Measurements from ENCODE around the gene KATNB1. TPM values are rescaled to one million over a fixed set of nuclear protein-coding genes. Genes with fewer than 3 reads are reported as not detected.

KATNB1 gene
- total and polyA plus RNA-seq, 10 donors: 10.6 to 23.1 (median 17.0) TPM

DNA sequence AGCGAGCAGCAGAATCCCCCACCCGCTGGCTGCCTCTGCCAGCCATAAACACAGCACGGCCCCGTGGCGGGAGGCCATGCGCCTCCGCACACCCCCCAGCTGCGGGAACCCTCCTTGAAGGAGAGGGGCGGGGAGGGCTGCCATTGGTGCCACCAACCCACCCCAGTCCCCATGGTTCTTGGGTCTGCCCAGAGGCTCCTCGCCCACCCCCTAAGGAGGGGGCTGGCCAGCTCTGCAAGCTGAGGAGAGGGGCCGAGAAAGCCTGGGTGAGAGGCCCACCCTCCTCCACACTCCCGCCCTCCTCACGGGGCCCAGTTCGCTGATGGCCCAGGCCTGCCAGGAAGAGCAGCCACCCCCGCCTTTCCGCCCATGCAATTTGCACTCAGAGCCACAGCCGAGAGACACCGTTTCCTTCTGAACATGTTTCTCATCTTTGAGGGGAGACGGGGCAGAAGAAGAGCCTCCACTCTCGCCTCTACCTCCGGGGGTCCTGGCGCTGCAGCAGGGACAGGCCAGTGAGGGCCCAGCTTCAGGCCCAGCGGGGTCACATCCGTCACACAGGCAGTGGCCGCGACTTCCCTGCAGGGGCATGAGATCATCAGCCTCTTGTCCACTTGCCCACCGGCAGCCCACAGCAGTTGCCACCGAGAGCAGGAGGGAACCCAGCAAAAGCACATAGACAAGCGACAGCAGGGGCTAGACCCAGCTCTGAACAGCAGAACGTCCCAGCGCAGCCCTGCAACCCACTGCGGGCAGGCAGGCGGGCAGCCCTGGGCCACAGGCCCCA is 23.0 kb downstream of the KATNB1 start:
- intact Hi-C loops (cut with DNase I; ENCODE audit: low total_unique reads): loop anchor here (10.0 kb wide), 2 partner anchors 106 to 246 kb away; partner anchors contain the start of genes USB1 and ZNF319
- WGBS, 5 donors: 81 to 87% (median 83%) methylated on average over 24 to 33 of the region's 33 CpGs
- Histone ChIP-seq H3K9me3 (no peaks in the 10 kb centered on the region), H3K36me3 (peaks cover 0 to 98% (median 14%) of the 10 kb centered on the region in 6 donors), H3K27ac (peak overlapping the region in 3 of 8 donors; percentile 13 to 51 (median 42)), H3K27me3 (replicated peaks in 1 of 7) (no peaks in the 10 kb centered on the region), H3K4me3 (no peak overlapping the region), H3K4me1 (peaks cover 0 to 22% (median 7%) of the 10 kb centered on the region in 6 donors)
- no peak for DNase-seq
- TF ChIP-seq POLR2A (IDR thresholded peaks at IDR 0.05) (no peak), POLR2AphosphoS5 (IDR thresholded peaks at IDR 0.05) (peak in 1 of 3 donors; percentile 26)

DNA sequence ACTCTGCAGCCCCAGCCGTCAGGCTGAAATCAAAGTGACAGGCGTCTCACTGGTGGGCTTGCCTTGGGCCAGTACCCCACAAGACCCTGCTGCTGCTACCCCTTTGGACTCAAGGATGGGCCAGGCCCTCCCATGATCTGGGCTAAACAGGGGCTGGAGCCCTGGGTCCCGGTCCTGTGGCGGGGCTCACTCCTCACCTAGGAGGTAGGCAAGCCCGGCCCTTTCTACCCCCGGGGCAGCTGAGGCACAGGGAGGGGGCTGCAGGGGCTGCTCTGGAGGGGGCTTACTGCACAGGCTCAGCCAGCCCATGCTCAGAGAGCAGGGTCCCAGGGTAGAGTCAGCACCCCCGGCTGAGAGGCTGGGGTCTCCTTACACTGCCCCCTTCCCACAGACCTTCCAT is 23.6 kb downstream of the KATNB1 start:
- no peaks in the 10 kb centered on the region for H3K9me3 ChIP-seq
- H3K4me1 ChIP-seq: peaks cover 0 to 22% (median 7%) of the 10 kb centered on the region in 6 donors
- no peak overlapping the region for H3K4me3 ChIP-seq
- H3K27me3 ChIP-seq (replicated peaks in 1 of 7): no peaks in the 10 kb centered on the region
- 78 to 91% (median 90%) methylated on average over 3 to 7 of the region's 7 CpGs for WGBS, 5 donors
- H3K27ac ChIP-seq: peak overlapping the region in 3 of 8 donors; percentile 13 to 51 (median 42)
- DNase-seq: no peak
- TF ChIP-seq POLR2A (IDR thresholded peaks at IDR 0.05) (no peak), POLR2AphosphoS5 (IDR thresholded peaks at IDR 0.05) (no peak)
- TF ChIP-seq, protein P1, sequence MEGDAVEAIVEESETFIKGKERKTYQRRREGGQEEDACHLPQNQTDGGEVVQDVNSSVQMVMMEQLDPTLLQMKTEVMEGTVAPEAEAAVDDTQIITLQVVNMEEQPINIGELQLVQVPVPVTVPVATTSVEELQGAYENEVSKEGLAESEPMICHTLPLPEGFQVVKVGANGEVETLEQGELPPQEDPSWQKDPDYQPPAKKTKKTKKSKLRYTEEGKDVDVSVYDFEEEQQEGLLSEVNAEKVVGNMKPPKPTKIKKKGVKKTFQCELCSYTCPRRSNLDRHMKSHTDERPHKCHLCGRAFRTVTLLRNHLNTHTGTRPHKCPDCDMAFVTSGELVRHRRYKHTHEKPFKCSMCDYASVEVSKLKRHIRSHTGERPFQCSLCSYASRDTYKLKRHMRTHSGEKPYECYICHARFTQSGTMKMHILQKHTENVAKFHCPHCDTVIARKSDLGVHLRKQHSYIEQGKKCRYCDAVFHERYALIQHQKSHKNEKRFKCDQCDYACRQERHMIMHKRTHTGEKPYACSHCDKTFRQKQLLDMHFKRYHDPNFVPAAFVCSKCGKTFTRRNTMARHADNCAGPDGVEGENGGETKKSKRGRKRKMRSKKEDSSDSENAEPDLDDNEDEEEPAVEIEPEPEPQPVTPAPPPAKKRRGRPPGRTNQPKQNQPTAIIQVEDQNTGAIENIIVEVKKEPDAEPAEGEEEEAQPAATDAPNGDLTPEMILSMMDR (IDR thresholded peaks at IDR 0.05 in 8 of 11, conservative IDR thresholded peaks at IDR 0.05 in 3 of 11): no peak
- H3K36me3 ChIP-seq: peaks cover 0 to 97% (median 10%) of the 10 kb centered on the region in 6 donors
- intact Hi-C loops (cut with DNase I; ENCODE audit: low total_unique reads): loop anchor here (10.0 kb wide), 2 partner anchors 106 to 246 kb away; partner anchors contain the start of genes USB1 and ZNF319

DNA sequence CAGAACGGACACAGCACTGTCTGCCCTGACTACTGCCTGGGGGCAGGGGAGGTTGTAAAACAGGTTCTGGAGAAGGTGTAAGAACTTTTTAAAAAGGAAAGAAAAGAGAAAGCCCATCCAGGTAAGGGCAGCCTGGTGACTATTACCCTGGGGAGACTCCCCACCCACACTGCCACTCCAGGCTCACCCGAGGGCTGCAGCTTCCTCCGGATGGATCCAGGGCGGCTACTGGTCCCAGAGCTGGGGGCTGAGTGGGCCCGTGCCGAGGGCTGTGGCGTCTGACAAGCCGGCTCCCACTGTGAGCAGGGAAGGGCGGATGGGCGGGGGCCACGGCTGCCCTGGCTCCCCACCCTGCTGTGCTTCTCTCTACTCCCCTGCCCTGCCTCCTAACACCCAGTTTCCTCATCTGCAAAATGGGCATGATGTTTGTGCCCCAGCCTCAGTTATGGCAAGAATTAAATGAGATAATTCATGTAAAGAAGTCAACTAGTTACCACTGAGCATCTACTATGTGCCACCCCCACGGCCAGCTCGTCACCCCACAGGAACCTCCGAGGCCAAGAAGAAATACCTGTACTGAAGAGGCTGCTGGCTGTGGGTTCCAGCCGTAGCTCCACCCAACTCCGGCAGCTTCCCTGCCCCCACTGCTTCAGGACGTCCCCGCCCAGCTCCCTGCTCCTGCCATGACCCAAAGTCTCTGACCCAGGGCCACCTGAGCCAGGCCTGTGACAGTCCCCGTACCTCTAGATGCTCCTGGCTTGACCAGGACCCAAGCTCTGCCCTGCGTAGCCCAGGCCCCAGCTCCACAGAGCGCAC is 24.2 kb downstream of the KATNB1 start:
- DNase-seq: no peak
- H3K4me1 ChIP-seq: peaks cover 0 to 22% (median 7%) of the 10 kb centered on the region in 6 donors
- no peaks in the 10 kb centered on the region for H3K9me3 ChIP-seq
- 80 to 92% (median 86%) methylated on average over 18 to 21 of the region's 21 CpGs for WGBS, 5 donors
- TF ChIP-seq POLR2AphosphoS5 (IDR thresholded peaks at IDR 0.05) (no peak), POLR2A (IDR thresholded peaks at IDR 0.05) (no peak)
- TF ChIP-seq, protein P1 (IDR thresholded peaks at IDR 0.05 in 8 of 11, conservative IDR thresholded peaks at IDR 0.05 in 3 of 11): no peak
- intact Hi-C loops (cut with DNase I; ENCODE audit: low total_unique reads): loop anchor here (10.0 kb wide), 2 partner anchors 105 to 245 kb away; partner anchors contain the start of genes USB1 and ZNF319
- peaks cover 0 to 91% (median 9%) of the 10 kb centered on the region in 6 donors for H3K36me3 ChIP-seq
- H3K27ac ChIP-seq: peak overlapping the region in 1 of 8 donors; percentile 42
- no peaks in the 10 kb centered on the region for H3K27me3 ChIP-seq (replicated peaks in 1 of 7)
- no peak overlapping the region for H3K4me3 ChIP-seq

DNA sequence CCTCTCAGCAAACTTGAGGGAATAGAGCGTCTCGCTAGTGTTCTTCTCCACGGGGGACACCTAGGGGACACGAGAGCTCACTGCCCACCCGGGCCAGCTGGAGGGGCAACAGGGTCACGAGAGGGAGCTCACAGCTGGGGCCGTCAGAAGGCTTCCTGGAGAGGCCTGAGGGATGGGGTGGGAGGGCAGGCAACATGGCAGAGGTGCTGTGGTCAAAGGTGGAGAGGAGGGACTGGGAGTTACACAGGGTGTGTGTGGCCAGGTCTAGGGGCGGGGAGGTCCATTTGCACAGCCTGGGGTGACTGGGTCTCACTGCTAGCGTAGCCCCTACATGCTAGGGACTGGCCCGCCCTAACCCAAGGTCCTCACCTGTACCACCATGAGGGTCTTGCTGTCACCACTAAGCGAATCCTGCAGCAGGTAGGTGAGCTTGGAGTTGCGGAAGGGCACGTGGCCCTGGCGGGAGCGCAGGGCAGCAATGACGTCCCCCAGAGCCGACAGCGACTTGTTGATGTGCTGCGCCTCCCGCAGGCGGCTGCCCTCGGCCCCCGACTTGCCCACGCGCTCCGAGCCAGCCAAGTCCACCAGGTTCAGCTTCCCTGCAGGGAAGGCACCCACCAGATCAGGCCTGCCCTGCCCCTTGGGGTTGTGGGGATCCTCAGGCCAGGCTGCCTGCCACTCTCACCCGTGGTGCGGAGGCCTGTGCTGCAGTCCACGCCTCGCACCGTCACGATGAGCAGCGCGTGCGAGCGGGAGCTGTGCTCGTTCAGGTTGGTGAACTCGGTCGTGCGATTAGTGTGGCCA is 25.0 kb downstream of the KATNB1 start:
- TF ChIP-seq, protein P1 (IDR thresholded peaks at IDR 0.05 in 8 of 11, conservative IDR thresholded peaks at IDR 0.05 in 3 of 11): no peak
- TF ChIP-seq POLR2AphosphoS5 (IDR thresholded peaks at IDR 0.05) (no peak), POLR2A (IDR thresholded peaks at IDR 0.05) (no peak)
- intact Hi-C loops (cut with DNase I; ENCODE audit: low total_unique reads): no loop called here
- Histone ChIP-seq H3K27ac (no peak overlapping the region), H3K4me3 (no peak overlapping the region), H3K9me3 (no peaks in the 10 kb centered on the region), H3K36me3 (peaks cover 0 to 89% (median 7%) of the 10 kb centered on the region in 6 donors), H3K4me1 (peaks cover 0 to 22% (median 7%) of the 10 kb centered on the region in 6 donors), H3K27me3 (replicated peaks in 1 of 7) (no peaks in the 10 kb centered on the region)
- no peak for DNase-seq
- WGBS, 5 donors: 87 to 93% (median 90%) methylated on average over 22 to 40 of the region's 40 CpGs

All from spleen (tissue), 11 donors.